Neural progenitor cell (in vitro differentiated cells): ENCODE measurements around the gene PROX2. TPM values are rescaled to one million over a fixed set of nuclear protein-coding genes. Genes with fewer than 3 reads are reported as not detected.

Experiments
- DNase-seq: peaks from one replicate; pipeline ENCODE4 v3.0.0-alpha.2; 2016; ENCODE audit warnings: low spot score
- H2AFZ ChIP-seq: fragments of 200-600 bp; sonication (generic); replicated peaks from 2 replicates; pipeline ENCODE4 v1.6.1; 2016; ENCODE audit warnings: antibody characterized with exemption
- H3F3A ChIP-seq: fragments of 200-600 bp; sonication (generic); 2 replicates; pipeline ENCODE4 v1.6.1; 2016; ENCODE audit warnings: antibody characterized with exemption, low read depth
- H3K27ac ChIP-seq: fragments of 200-600 bp; sonication (generic); 2 replicates; pipeline ENCODE4 v1.5.1; 2016; ENCODE audit warnings: mild to moderate bottlenecking
- H3K27me3 ChIP-seq: fragments of 200-600 bp; sonication (generic); 2 replicates; pipeline ENCODE4 v1.6.1; 2016; ENCODE audit warnings: mild to moderate bottlenecking, moderate library complexity
- H3K36me3 ChIP-seq: fragments of 200-600 bp; sonication (generic); 2 replicates; pipeline ENCODE4 v1.5.1; 2016
- H3K4me1 ChIP-seq: fragments of 200-600 bp; sonication (generic); 2 replicates; pipeline ENCODE4 v1.6.1; 2016; ENCODE audit warnings: mixed run types
- H3K4me2 ChIP-seq: fragments of 200-600 bp; sonication (generic); 2 replicates; pipeline ENCODE4 v1.6.1; 2016
- H3K4me3 ChIP-seq: fragments of 200-600 bp; sonication (generic); 2 replicates; pipeline ENCODE4 v1.5.1; 2016
- H3K79me2 ChIP-seq: fragments of 200-600 bp; sonication (generic); 2 replicates; pipeline ENCODE4 v1.6.1; 2016; ENCODE audit warnings: low read depth
- H3K9ac ChIP-seq: fragments of 200-600 bp; sonication (generic); 2 replicates; pipeline ENCODE4 v1.6.1; 2016
- H3K9me3 ChIP-seq: fragments of 200-600 bp; sonication (generic); 2 replicates; pipeline ENCODE4 v1.5.1; 2016; ENCODE audit warnings: low read depth
- H4K20me1 ChIP-seq: fragments of 200-600 bp; sonication (generic); 2 replicates; pipeline ENCODE4 v1.6.1; 2016; ENCODE audit warnings: low read depth
- H3K27ac Mint-ChIP-seq: 3 replicates; pipeline ENCODE4 v1.8.0; 2021; ENCODE audit warnings: mixed read lengths
- H3K27me3 Mint-ChIP-seq: 2 replicates; pipeline ENCODE4 v1.8.0; 2022; ENCODE audit warnings: low read depth, mild to moderate bottlenecking, inconsistent platforms, moderate library complexity, mixed read lengths; ENCODE audit not compliant: insufficient read depth
- H3K36me3 Mint-ChIP-seq: 3 replicates; pipeline ENCODE4 v1.8.0; 2021; ENCODE audit warnings: mixed read lengths
- H3K4me1 Mint-ChIP-seq: 3 replicates; pipeline ENCODE4 v1.8.0; 2021; ENCODE audit warnings: mixed read lengths
- H3K4me3 Mint-ChIP-seq: 3 replicates; pipeline ENCODE4 v1.8.0; 2021; ENCODE audit warnings: mild to moderate bottlenecking, moderate library complexity, mixed read lengths
- H3K9me3 Mint-ChIP-seq: 3 replicates; pipeline ENCODE4 v1.8.0; 2020; ENCODE audit warnings: mixed read lengths
- CTCF ChIP-seq: fragments of 200-600 bp; sonication (generic); IDR thresholded peaks from 2 replicates; pipeline ENCODE4 v1.5.1; 2017; ENCODE audit warnings: antibody characterized with exemption, mild to moderate bottlenecking
- EZH2 ChIP-seq: fragments of 200-600 bp; sonication (generic); IDR thresholded peaks from 2 replicates; pipeline ENCODE4 v1.6.1; 2017; ENCODE audit warnings: antibody characterized with exemption, mild to moderate bottlenecking, moderate library complexity
- EZH2phosphoT487 ChIP-seq: fragments of 200-600 bp; sonication (generic); IDR thresholded peaks from 2 replicates; pipeline ENCODE4 v1.6.1; 2017; ENCODE audit warnings: antibody characterized with exemption
- total RNA-seq: library from RNA; depleted of rRNA; stranded (reverse); fragments of >200 nt; gene quantifications from 2 replicates; pipeline ENCODE4 v1.2.3, GENCODE V29; 2015; ENCODE audit warnings: low replicate concordance

The PROX2 gene
- total RNA-seq, 1 donor from 2014 or later, result not detected

GRCh38 chr14:74858022-74858421, 17.9 kb downstream of the PROX2 start:
- H3K36me3 Mint-ChIP-seq, result no peaks in the 10 kb centered on the region
- no peak overlapping the region for H3K4me3 Mint-ChIP-seq
- no peak for DNase-seq
- H3K36me3 ChIP-seq, result no peaks in the 10 kb centered on the region
- no peak overlapping the region for H3K4me2 ChIP-seq
- no peaks in the 10 kb centered on the region for H3K9me3 Mint-ChIP-seq
- no peak for TF ChIP-seq EZH2phosphoT487
- TF ChIP-seq CTCF, result no peak
- no peak for TF ChIP-seq EZH2
- peak overlapping the region; percentile 42 for H3K9ac ChIP-seq
- no peak overlapping the region for H3K4me3 ChIP-seq
- H3K27ac Mint-ChIP-seq, result no peak overlapping the region
- H3K9me3 ChIP-seq, result no peaks in the 10 kb centered on the region
- no peaks in the 10 kb centered on the region for H3K79me2 ChIP-seq
- no peaks in the 10 kb centered on the region for H3F3A ChIP-seq
- H3K27ac ChIP-seq, result no peak overlapping the region
- H4K20me1 ChIP-seq, result no peaks in the 10 kb centered on the region
- H3K27me3 ChIP-seq, result no peaks in the 10 kb centered on the region
- no peaks in the 10 kb centered on the region for H3K4me1 ChIP-seq
- H3K27me3 Mint-ChIP-seq, result peaks cover 2% of the 10 kb centered on the region
- peaks cover 2% of the 10 kb centered on the region for H3K4me1 Mint-ChIP-seq
- no peak overlapping the region for H2AFZ ChIP-seq

- H3K36me3 ChIP-seq, result no peaks in the 10 kb centered on the region
- no peak overlapping the region for H3K27ac ChIP-seq
- H3K4me3 ChIP-seq, result no peak overlapping the region
- no peaks in the 10 kb centered on the region for H4K20me1 ChIP-seq
- Mint-ChIP-seq H3K4me1 (peaks cover 2% of the 10 kb centered on the region), H3K27me3 (peaks cover 2% of the 10 kb centered on the region), H3K36me3 (no peaks in the 10 kb centered on the region), H3K4me3 (no peak overlapping the region), H3K9me3 (no peaks in the 10 kb centered on the region), H3K27ac (no peak overlapping the region)
- no peak overlapping the region for H3K9ac ChIP-seq
- no peaks in the 10 kb centered on the region for H3K4me1 ChIP-seq
- H3F3A ChIP-seq, result no peaks in the 10 kb centered on the region
- no peak for TF ChIP-seq CTCF
- TF ChIP-seq EZH2phosphoT487, result no peak
- TF ChIP-seq EZH2, result no peak
- no peak for DNase-seq
- no peaks in the 10 kb centered on the region for H3K27me3 ChIP-seq
- H3K9me3 ChIP-seq, result no peaks in the 10 kb centered on the region
- H3K79me2 ChIP-seq, result no peaks in the 10 kb centered on the region
- no peak overlapping the region for H2AFZ ChIP-seq
- no peak overlapping the region for H3K4me2 ChIP-seq
These were observed 19.6 kb downstream of the PROX2 start for GRCh38 chr14:74856366-74856765.

DNA sequence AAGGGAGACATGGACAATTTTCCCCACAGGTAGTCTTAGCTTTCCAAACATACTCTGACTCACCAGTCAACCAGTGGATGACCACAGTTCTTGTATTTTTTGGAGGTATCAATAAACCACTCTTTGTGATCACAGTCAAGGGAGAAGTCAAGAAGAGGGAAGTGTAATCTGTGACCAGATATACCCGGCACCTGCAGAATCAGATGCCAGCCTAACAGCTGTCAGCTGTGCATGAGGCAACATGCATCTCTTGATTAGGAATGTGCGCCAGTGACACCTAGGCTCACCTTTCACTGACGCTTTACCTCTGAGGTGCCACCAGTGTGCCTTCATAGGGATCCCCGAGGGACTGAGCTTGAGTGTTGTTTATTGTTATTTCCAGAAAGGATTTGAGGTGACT, 20.0 kb downstream of the PROX2 start:
- H3K36me3 ChIP-seq, result no peaks in the 10 kb centered on the region
- Mint-ChIP-seq H3K27me3 (peaks cover 2% of the 10 kb centered on the region), H3K27ac (no peak overlapping the region), H3K9me3 (no peaks in the 10 kb centered on the region), H3K36me3 (no peaks in the 10 kb centered on the region), H3K4me3 (no peak overlapping the region), H3K4me1 (peaks cover 2% of the 10 kb centered on the region)
- DNase-seq, result no peak
- H3K27me3 ChIP-seq, result no peaks in the 10 kb centered on the region
- no peak overlapping the region for H3K4me2 ChIP-seq
- no peaks in the 10 kb centered on the region for H3F3A ChIP-seq
- H3K9ac ChIP-seq, result no peak overlapping the region
- TF ChIP-seq CTCF, result no peak
- TF ChIP-seq EZH2, result no peak
- no peaks in the 10 kb centered on the region for H3K79me2 ChIP-seq
- H3K4me3 ChIP-seq, result no peak overlapping the region
- no peaks in the 10 kb centered on the region for H3K9me3 ChIP-seq
- no peaks in the 10 kb centered on the region for H4K20me1 ChIP-seq
- no peak overlapping the region for H3K27ac ChIP-seq
- no peaks in the 10 kb centered on the region for H3K4me1 ChIP-seq
- H2AFZ ChIP-seq, result no peak overlapping the region

GRCh38 chr14:74855021-74855420, 20.9 kb downstream of the PROX2 start:
- Histone ChIP-seq H3K4me3 (no peak overlapping the region), H3K4me2 (no peak overlapping the region), H3K79me2 (no peaks in the 10 kb centered on the region), H2AFZ (no peak overlapping the region), H3K9ac (no peak overlapping the region), H3F3A (no peaks in the 10 kb centered on the region), H3K9me3 (no peaks in the 10 kb centered on the region), H3K27ac (no peak overlapping the region), H4K20me1 (no peaks in the 10 kb centered on the region), H3K27me3 (no peaks in the 10 kb centered on the region), H3K36me3 (no peaks in the 10 kb centered on the region), H3K4me1 (no peaks in the 10 kb centered on the region)
- peaks cover 2% of the 10 kb centered on the region for H3K27me3 Mint-ChIP-seq
- H3K9me3 Mint-ChIP-seq, result no peaks in the 10 kb centered on the region
- no peaks in the 10 kb centered on the region for H3K36me3 Mint-ChIP-seq
- no peak overlapping the region for H3K27ac Mint-ChIP-seq
- TF ChIP-seq CTCF, result no peak
- TF ChIP-seq EZH2, result no peak
- no peak for TF ChIP-seq EZH2phosphoT487
- peaks cover 2% of the 10 kb centered on the region for H3K4me1 Mint-ChIP-seq
- H3K4me3 Mint-ChIP-seq, result no peak overlapping the region
- no peak for DNase-seq
